Mucosa of descending colon (tissue), 3 donors: ENCODE data around the gene COL11A1. TPM values are rescaled to one million over a fixed set of nuclear protein-coding genes. Genes with fewer than 3 reads are reported as not detected.

ENCODE experiments used
- ATAC-seq: fragments of 200-7000 bp; cut with Tn5 transposase; one replicate; pipeline ENCODE4 v1.9.1; 2020; ENCODE audit warnings: mild to moderate bottlenecking, moderate library complexity
- DNase-seq, 3 donors: peaks; one replicate each; pipeline ENCODE4 v3.0.0-alpha.2; 2020
- H3K36me3 ChIP-seq: fragments of 200-600 bp; one replicate; pipeline ENCODE4 v1.8.0; 2021; ENCODE audit warnings: low read depth, mild to moderate bottlenecking
- H3K4me1 ChIP-seq: fragments of 200-600 bp; one replicate; pipeline ENCODE4 v1.8.0; 2021; ENCODE audit warnings: low read depth, mild to moderate bottlenecking
- H3K4me3 ChIP-seq: fragments of 200-600 bp; one replicate; pipeline ENCODE4 v1.8.0; 2021; ENCODE audit warnings: mild to moderate bottlenecking
- H3K9me3 ChIP-seq: fragments of 200-600 bp; one replicate; pipeline ENCODE4 v1.8.0; 2021; ENCODE audit warnings: mild to moderate bottlenecking
- CTCF ChIP-seq: fragments of 200-600 bp; IDR thresholded peaks from one replicate; pipeline ENCODE4 v1.8.0; 2022; ENCODE audit warnings: antibody characterized with exemption, mild to moderate bottlenecking
- intact Hi-C, 2 donors: fragments of 100-400 bp; cut with DNase I in 1 of 2; cut with micrococcal nuclease in 1 of 2; formaldehyde crosslinking; loops; one replicate each; pipeline versions ENCODE4 v1.11.0 to v1.11.1; 2022; cut with DNase I, micrococcal nuclease
- total RNA-seq, 3 donors: library from RNA; stranded (reverse); fragmentation: NEBNext Ultra II Directional in 2 of 3; extraction: Animal tissue kit (Norgen Biotek cat#: 25700) in 2 of 3; gene quantifications; one replicate each; pipeline versions ENCODE4 v1.2.1 to v1.2.4, GENCODE V29; 2021 to 2023
- donor health status: DM: no; HTN: no; CAD: no; lungs with moderate emphysema.
- donor health status: DM: no; HTN: no; CAD: no.
- donor health status: DM: no; HTN: yes; CAD: no.

Gene COL11A1
- total RNA-seq, 3 donors from 2014 or later = 0.06 to 0.82 TPM; not detected in 1

- Histone ChIP-seq H3K4me3 (no peak overlapping the region), H3K4me1 (no peaks in the 10 kb centered on the region), H3K36me3 (no peaks in the 10 kb centered on the region), H3K9me3 (no peaks in the 10 kb centered on the region)
- no peak for TF ChIP-seq CTCF
- DNase-seq = no peak
- intact Hi-C loops = no loop called here
- ATAC-seq = no peak
Measured at GRCh38 chr1:102863704-102864103, 244.6 kb downstream of the COL11A1 start.

DNA sequence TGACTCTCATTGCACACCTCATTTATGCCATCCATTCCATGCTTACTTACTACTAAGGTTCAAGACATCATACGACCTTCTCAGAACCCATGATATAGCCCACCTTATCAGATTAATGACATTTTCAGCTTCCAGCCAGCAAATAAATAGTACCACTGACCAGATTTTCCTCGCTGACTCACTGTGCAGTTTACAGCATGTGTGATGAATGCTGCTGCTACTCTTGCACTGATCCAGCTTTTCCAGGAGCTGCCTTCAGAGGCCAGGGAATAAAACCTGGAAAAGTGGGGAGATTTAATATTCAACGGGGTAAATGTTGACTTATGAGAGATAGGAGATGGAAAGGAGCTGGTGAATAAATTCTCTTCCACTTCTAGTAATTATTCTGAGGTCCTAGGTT lies 247.1 kb downstream of the COL11A1 start:
- intact Hi-C loops = no loop called here
- DNase-seq (no peak), ATAC-seq (no peak)
- no peak for TF ChIP-seq CTCF
- Histone ChIP-seq H3K9me3 (no peaks in the 10 kb centered on the region), H3K4me1 (no peaks in the 10 kb centered on the region), H3K4me3 (no peak overlapping the region), H3K36me3 (no peaks in the 10 kb centered on the region)

- no peaks in the 10 kb centered on the region for H3K4me1 ChIP-seq
- no peak for ATAC-seq
- intact Hi-C loops = no loop called here
- no peaks in the 10 kb centered on the region for H3K36me3 ChIP-seq
- no peak for DNase-seq
- H3K4me3 ChIP-seq = no peak overlapping the region
- no peak for TF ChIP-seq CTCF
- peaks cover under 1% of the 10 kb centered on the region for H3K9me3 ChIP-seq
Measured at GRCh38 chr1:102858695-102859094, 249.6 kb downstream of the COL11A1 start.

GRCh38 chr1:102857251-102857650 lies 251.1 kb downstream of the COL11A1 start:
- no peak for ATAC-seq
- intact Hi-C loops = no loop called here
- peaks cover 4% of the 10 kb centered on the region for H3K9me3 ChIP-seq
- no peak overlapping the region for H3K4me3 ChIP-seq
- TF ChIP-seq CTCF = no peak
- no peaks in the 10 kb centered on the region for H3K36me3 ChIP-seq
- no peak for DNase-seq
- no peaks in the 10 kb centered on the region for H3K4me1 ChIP-seq

DNA sequence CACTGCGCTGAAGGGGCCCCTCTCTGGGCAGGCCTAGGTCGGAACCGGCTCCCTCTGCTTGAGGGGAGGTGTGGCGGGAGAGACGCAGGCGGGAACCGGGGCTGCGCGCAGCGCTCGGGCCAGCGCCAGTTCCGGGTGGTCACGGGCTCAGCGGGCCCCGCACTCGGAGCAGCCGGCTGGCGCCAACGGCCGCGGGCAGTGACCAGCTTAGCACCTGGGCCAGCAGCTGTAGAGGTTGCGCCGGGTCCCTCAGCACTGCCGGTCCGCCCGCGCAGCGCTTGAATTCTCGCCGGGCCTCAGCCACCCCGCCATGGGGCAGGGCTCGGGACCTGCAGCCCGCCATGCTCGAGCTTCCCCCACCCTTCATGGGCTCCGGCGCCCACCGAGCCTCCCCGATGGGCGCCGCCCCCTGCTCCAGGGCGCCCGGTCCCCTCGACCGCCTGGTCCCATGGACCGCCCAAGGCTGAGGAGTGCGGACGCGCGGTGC lies 254.6 kb downstream of the COL11A1 start:
- intact Hi-C loops = no loop called here
- Histone ChIP-seq H3K36me3 (no peaks in the 10 kb centered on the region), H3K4me3 (no peak overlapping the region), H3K4me1 (no peaks in the 10 kb centered on the region), H3K9me3 (peaks cover 4% of the 10 kb centered on the region)
- TF ChIP-seq CTCF = no peak
- no peak for DNase-seq
- ATAC-seq = no peak

- Histone ChIP-seq H3K4me1 (no peaks in the 10 kb centered on the region), H3K4me3 (no peak overlapping the region), H3K36me3 (no peaks in the 10 kb centered on the region), H3K9me3 (peaks cover 4% of the 10 kb centered on the region)
- DNase-seq (no peak), ATAC-seq (no peak)
- no peak for TF ChIP-seq CTCF
- intact Hi-C loops = no loop called here
Measured at GRCh38 chr1:102853136-102853535, 255.2 kb downstream of the COL11A1 start.
